Activated T-helper 1 cell treated with anti-CD3 and anti-CD28 coated beads, Interleukin-2, amount 50 U/mL, for 16 hours (primary cell): ENCODE measurements around the gene PRRG1.
"Not testable (repeated sequence)": the region's sequence is repeated elsewhere in the genome, so short reads cannot be mapped to it uniquely, and the experiment has no call there.

ENCODE experiments used
- DNase-seq, 2 donors: peaks; one replicate each; pipeline ENCODE4 v3.0.0-alpha.2; 2020; ENCODE audit warnings: low read depth in 1 of 2, low spot score in 1 of 2

The PRRG1 gene

DNA sequence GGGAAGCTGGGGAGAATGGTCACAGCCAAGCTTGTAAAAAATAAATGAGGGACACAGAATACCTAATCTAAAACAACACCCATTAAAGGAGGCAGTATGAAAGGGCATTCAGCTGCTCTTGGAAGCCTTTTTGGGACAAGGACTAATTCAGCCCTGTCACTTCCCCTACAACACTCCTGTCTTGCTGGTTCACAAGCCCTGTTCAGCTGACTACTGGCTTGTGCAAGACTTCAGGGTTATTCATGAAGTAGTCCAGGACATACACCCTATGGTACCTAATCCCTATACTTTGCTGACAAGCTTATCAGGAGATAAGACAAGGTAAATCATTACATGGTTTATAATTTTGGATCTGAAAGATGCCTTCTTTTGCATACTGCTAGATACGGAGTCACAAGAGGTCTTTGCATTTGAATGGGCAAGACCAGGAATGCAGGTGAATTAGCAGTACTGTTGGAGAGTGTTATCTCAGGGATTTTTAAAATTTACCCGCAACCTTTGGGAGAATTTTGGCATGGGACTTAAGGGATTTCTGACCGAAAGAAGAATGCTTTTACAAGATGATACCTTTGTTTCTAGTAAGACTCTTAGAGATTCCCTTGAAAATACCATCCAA, 119.1 kb downstream of the PRRG1 start:
- no peak for DNase-seq

DNA sequence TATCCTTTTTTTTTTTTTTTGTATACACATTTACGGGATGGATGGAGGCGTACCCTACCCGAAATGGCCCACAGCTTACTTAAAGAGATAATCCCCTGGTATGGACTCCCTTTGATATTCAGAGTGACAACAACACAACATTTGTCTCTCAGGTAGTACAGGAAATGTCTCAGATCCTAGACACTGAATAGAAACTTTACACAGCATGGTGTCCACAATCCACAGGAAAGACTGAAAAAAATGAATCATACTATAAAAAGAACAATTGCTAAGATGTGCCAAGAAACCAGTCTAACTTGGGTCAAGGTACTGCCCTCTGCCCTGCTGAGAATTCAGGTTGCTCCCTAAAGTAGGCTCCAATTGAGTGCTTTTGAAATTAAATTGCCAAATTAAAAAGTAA, 121.5 kb downstream of the PRRG1 start:
- no peak for DNase-seq

DNA sequence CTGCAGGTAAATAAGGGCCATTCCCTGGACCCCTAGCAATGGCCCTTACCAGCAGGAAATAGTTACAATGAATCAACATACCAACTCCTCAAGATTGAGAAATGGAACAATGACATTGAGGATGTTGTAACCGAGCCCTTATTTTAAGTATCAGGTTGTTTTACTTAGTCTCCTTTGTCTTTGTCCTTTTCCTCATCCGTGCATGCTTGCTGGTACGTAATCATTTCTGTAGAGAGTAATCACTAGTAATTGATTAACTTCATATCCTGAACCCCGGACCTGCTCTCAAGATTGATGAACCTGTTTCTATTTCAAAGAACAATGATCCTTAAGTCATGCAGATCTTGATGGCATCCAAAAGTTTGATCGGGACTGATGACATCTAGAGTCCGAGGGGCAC, 123.7 kb downstream of the PRRG1 start:
- no peak for DNase-seq

DNA sequence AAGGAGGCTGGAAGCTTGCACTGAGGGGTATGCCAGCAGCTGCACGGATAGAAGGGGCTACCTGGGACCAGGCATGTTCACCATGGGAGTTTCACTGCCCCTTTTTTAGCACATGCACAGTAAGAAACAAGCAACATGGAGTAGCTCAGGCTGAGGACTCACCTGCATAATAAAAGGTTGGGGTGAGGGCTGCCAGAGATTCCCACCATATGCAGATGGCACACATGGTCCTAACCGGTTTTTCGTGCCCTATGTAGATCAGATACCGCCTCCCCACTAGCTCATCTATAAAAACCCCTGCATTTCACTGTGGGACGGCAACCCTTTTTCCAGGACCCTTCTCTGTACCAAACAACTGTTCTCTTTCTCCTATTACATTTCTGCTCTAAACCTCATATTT, 125.3 kb downstream of the PRRG1 start:
- DNase-seq: no peak

DNA sequence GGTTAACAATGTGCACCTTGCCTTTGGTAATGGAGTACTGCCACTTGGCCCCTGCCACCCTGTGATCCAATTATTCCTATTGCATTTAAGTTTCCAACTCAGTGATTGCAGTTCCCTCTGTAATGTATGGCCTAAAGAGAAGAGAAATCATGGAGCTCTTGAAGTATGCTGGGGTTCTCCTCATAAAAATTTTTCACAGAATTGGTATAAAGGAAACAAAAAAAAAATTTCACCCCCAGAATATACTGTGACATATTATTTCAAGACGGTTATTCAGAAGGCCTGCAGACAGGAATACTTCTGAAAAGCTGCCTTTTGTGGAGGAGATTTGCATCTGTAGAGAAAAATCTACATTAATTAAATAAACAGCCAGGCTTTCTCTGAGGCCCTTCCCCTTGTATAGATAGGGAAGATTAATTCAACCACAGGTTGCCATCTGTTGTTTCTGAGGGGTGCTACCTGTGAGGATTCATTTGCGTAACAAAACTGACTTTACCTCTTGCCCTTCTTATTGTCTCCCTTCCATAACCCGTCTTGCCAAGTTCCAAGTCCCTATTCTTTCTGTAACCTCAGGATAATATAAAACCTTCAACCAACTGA, 127.5 kb downstream of the PRRG1 start:
- no peak for DNase-seq

DNA sequence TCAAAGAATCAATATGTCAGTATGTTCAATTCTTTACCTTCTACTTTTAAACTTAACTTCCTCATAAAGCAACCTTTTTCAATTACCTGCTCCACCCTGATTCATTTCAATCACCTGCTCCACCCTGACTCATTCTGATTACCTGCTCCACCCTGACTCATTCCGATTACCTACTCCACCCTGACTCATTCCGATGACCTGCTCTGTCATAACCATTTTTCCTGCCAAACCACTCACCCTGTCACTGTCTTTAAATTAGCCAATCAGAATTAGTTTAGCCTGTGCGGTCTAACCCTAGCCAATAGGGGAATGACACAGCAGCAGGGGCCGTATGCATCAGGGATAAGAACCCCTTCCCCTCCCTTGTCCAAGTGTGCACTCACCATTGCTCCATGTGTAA, 135.2 kb downstream of the PRRG1 start:
- DNase-seq: not testable (repeated sequence)

DNA sequence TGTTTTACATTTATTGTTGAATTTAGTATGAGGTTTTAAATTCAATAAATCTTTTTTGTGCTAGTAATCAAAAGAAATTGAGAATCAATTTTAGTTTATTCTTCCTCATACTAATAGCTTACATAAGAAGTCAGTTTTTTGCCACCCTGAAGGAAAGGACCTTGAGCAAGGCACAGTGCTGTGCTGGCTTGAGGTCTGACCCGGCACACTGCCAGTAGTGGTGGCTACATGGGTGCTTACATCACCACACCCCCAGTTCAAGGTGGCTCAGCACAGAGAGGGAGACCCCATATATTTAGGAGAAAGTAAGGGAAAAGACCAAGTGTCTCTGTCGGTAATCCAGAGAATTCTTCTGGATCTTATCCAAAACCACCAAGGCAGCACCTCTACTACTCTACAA, 136.3 kb downstream of the PRRG1 start:
- no peak for DNase-seq

DNA sequence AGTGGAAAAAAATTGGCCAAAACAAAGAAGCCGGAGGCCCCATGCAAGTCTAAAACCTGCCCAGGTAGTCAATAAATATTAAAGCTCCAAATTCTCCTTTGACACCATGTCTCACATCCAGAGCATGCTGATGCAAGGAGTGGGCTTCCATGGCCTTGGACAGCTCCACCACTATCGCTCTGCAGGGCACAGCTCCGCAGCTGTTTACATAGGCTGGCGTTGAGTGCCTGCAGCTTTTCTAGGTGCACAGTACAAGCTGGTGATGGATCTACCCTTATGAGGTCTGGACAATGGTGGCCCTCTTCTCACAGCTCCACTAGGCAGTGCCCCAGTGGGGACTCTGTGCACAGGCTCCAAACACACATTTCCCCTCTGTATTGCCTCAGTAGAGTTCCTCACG, 138.1 kb downstream of the PRRG1 start:
- DNase-seq: no peak

DNA sequence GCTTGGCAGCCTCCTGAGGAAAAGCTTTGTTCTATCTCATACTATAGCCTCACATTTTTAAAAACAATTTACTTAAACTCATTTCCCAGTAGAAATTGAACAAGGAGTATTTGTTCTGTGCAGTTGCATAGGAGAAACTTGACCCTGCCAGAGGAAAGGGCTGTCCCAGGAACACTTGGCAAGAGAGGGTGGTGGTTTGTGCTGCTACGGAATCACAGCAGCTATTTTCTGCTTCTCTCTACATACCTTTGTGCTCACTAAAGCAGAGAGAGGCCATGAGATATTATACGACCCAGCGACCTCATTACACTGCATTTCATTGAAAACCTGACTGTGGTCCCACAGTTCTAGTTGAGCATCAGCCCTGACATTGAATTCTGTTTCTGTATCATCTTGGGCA, 139.2 kb downstream of the PRRG1 start:
- no peak for DNase-seq

DNA sequence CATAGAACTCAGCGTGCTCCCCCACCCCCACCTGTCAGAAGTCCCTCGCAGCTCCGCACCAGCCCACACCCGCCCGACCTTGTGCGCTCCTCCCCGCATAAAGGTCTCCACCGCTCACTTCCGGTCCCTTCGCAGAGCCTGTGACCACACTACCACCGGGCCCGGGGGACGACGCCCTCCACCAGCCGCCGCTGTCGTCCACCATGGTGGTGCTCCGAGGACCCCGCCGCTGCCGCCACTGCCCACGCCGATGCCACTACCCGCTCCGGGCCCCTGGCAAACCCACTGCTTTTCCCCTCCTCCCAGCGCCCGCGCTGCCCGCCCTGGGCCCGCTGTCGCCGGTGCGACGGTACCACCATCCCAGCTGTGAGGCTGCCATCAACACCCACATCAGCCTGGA, 142.5 kb downstream of the PRRG1 start:
- no peak for DNase-seq

DNA sequence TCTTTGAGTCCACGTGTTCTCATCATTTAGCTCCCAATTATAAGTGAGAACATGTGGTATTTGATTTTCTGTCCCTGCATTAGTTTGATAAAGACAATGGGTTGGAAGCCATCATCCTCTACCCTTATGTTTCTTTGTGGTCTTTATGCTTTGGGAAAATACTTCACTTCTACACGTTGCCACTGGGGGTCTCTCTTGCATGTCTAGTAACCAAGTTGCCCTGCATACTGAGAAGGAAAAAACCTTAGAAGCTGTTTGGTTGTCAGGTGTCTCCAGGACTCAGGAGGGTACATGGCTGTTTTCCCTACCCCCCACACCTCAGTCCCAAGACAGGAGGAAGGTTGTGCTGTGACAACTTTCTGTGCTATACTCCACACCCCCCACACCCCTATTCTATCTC, 146.6 kb downstream of the PRRG1 start:
- DNase-seq: not testable (repeated sequence)

DNA sequence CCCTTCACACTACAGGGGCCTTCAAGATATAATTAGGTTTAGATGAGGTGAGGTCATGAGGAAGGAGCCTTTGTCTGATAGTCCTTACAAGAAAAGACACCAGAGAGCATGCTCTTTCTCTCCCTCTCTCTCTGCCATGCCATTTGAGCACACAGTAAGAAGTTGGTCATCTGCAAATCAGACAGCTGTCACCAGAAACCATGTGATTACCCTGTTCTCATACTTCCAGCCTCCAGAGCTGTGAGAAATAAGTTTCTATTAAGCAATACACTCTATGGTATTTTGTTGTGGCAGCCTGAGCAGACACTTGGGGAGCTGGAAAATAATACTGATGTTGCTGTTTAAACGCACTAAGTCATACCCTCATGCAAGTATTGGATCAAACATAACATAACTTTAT, 148.0 kb downstream of the PRRG1 start:
- not testable (repeated sequence) for DNase-seq

DNA sequence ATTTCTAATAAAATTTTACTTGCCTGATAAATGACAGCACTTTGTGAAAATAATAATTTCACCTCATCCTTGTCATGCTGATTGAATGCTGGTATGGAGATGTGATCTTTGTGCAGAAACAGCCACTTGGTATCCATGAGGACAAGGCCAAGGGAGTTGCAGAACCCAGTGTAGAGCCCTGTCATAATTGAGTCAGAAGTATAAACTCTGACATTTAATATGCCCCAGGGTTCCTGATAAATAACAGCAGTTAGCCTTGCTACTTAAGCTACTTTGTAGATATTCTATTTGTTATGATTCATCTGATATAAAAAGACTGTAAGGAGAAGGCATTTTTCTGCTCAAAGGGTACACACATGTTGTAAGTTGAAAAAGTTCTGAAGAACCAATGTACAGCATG, 149.2 kb downstream of the PRRG1 start:
- not testable (repeated sequence) for DNase-seq

DNA sequence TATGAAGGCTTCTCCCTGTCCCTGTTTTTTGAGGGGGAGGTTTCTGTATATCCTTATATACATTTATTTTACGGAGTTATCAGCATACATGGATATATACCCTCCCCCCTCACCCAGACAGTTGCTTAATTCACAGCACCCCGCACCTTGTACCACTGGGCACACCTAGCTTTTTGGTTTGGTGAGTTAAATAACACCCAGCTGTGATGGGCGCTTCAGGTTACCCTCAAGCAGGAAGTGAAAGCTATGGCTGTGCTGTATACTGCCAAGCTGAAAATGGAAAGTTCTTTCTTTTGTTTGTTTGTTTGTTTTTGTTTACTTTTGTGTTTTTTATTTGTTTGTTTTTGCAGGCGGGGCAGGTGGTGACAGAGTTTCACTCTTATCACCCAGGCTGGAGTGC, 150.5 kb downstream of the PRRG1 start:
- not testable (repeated sequence) for DNase-seq

DNA sequence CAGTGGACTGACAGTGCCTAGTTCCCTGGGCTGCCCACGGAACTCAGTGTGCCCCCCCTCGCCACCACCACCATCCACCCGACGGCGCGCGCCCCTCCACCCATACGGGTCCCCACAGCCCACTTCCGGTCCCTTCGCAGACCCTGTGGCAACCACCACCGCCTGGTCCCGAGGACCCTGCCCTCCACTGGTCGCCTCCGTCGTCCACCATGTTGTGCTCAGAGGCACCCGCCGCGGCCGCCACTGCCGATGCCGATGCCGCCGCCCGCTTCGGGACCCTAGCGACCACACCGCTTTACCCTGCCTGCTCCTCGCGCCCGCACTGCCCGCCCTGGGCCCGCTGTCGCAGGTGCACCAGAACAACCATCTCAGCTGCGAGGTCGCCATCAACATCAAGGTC, 155.8 kb downstream of the PRRG1 start:
- DNase-seq: no peak
